H1 (cell line): ENCODE measurements around the gene PIK3R3. TPM values are rescaled to one million over a fixed set of nuclear protein-coding genes. Genes with fewer than 3 reads are reported as not detected.

Experiments used
- CTCF ChIA-PET: fragments of 300-600 bp; sonication (Branson Sonifier 250); formaldehyde crosslinking; loops from one replicate; lab custom pipeline; 2021; ENCODE audit not compliant: partially characterized antibody; lab: Charles Lee
- POLR2A ChIA-PET: fragments of 300-600 bp; sonication (Branson Sonifier 250); formaldehyde crosslinking; loops from one replicate; lab custom pipeline; 2021; ENCODE audit warnings: inconsistent platforms; ENCODE audit not compliant: partially characterized antibody; lab: Charles Lee
- DNase-seq, 2 experiments: peaks; one replicate each; pipeline versions ENCODE4 v3.0.0 to v3.0.0-alpha.2; 2010 to 2022; ENCODE audit warnings: low spot score in 2 of 2, low read depth in 1 of 2, mixed read lengths in 1 of 2
- FAIRE-seq: peaks from 2 replicates; lab custom pipeline; 2011; peaks lifted over from hg19 to GRCh38; lab: Jason Lieb, UNC
- H2AFZ ChIP-seq: 2 replicates; pipeline ENCODE4 v1.8.1; 2012; ENCODE audit warnings: low read length, inconsistent platforms
- H2AK5ac ChIP-seq: 2 replicates; pipeline ENCODE4 v1.6.1; 2013; ENCODE audit warnings: low read depth, low read length
- H2BK120ac ChIP-seq: replicated peaks from 2 replicates; pipeline ENCODE3; 2013; ENCODE audit warnings: low read depth, low read length, inconsistent platforms
- H2BK12ac ChIP-seq: 2 replicates; pipeline ENCODE4 v1.6.1; 2013; ENCODE audit warnings: low read depth, low read length
- H2BK15ac ChIP-seq: 2 replicates; pipeline ENCODE4 v1.6.1; 2013; ENCODE audit warnings: low read length
- H2BK20ac ChIP-seq: 2 replicates; pipeline ENCODE4 v1.6.1; 2013; ENCODE audit warnings: low read length
- H2BK5ac ChIP-seq: 2 replicates; pipeline ENCODE4 v1.6.1; 2013; ENCODE audit warnings: low read depth, low read length
- H3K14ac ChIP-seq: 2 replicates; pipeline ENCODE4 v1.6.1; 2013; ENCODE audit warnings: inconsistent platforms; ENCODE audit not compliant: insufficient read length
- H3K18ac ChIP-seq: 2 replicates; pipeline ENCODE4 v1.6.1; 2013; ENCODE audit warnings: low read length; ENCODE audit errors: extremely low read depth
- H3K23ac ChIP-seq: 2 replicates; pipeline ENCODE4 v1.6.1; 2013; ENCODE audit warnings: inconsistent platforms; ENCODE audit not compliant: insufficient read length
- H3K23me2 ChIP-seq: 2 replicates; pipeline ENCODE4 v1.6.1; 2013; ENCODE audit warnings: low read depth, low read length
- H3K27ac ChIP-seq: 2 replicates; pipeline ENCODE4 v1.6.1; 2011; ENCODE audit warnings: low read depth, low read length, inconsistent platforms
- H3K27me3 ChIP-seq, 4 experiments: replicated peaks in 1 of 4; 1 replicate in 1 of 4; 2 replicates in 3 of 4; pipeline versions ENCODE4 v1.6.1 to v1.8.1; 2011 to 2013; ENCODE audit warnings: low read length in 3 of 4, mild to moderate bottlenecking in 3 of 4, inconsistent platforms in 2 of 4, mixed read lengths in 2 of 4, moderate library complexity in 1 of 4; ENCODE audit not compliant: control insufficient read depth in 3 of 4, insufficient read depth in 3 of 4; ENCODE audit errors: extremely low read depth in 1 of 4
- H3K36me3 ChIP-seq, 4 experiments: 2 replicates each; pipeline versions ENCODE4 v1.6.1 to v1.8.1; 2011 to 2013; ENCODE audit warnings: mild to moderate bottlenecking in 4 of 4, low read length in 3 of 4, moderate library complexity in 2 of 4, control low read depth in 1 of 4, inconsistent platforms in 1 of 4; ENCODE audit not compliant: insufficient read depth in 4 of 4, control insufficient read depth in 2 of 4
- H3K4ac ChIP-seq: replicated peaks from 2 replicates; pipeline ENCODE3; 2013; ENCODE audit warnings: low read length, low read depth, mixed read lengths, inconsistent platforms; ENCODE audit not compliant: insufficient read length
- H3K4me1 ChIP-seq, 4 experiments: replicated peaks in 1 of 4; 1 replicate in 1 of 4; 2 replicates in 3 of 4; pipeline versions ENCODE4 v1.6.1 to v1.8.1; 2011 to 2013; ENCODE audit warnings: low read length in 3 of 4, inconsistent platforms in 2 of 4, mixed read lengths in 1 of 4; ENCODE audit not compliant: insufficient read depth in 4 of 4, control insufficient read depth in 3 of 4
- H3K4me2 ChIP-seq, 2 experiments: 2 replicates each; pipeline versions ENCODE4 v1.6.1 to v1.8.1; 2011 to 2013; ENCODE audit warnings: low read depth in 2 of 2, low read length in 2 of 2, control low read depth in 1 of 2, inconsistent platforms in 1 of 2, mild to moderate bottlenecking in 1 of 2; ENCODE audit not compliant: insufficient read depth in 1 of 2
- H3K4me3 ChIP-seq, 4 experiments: fragments of 200-600, 300-600 bp in 1 of 4; sonication (generic), shearing (Covaris generic), sonication (Bioruptor Twin) in 1 of 4; 2 replicates each; pipeline versions ENCODE4 v1.5.1 to v1.8.1; 2011 to 2016; ENCODE audit warnings: low read length in 4 of 4, low read depth in 3 of 4, control low read depth in 2 of 4, inconsistent platforms in 2 of 4, mild to moderate bottlenecking in 2 of 4, mixed read lengths in 1 of 4, moderate library complexity in 1 of 4; ENCODE audit not compliant: insufficient read depth in 2 of 4; ENCODE audit errors: extremely low read depth in 1 of 4
- H3K56ac ChIP-seq: replicated peaks from 2 replicates; pipeline ENCODE3; 2013; ENCODE audit warnings: low read depth, mild to moderate bottlenecking, mixed read lengths, low read length, inconsistent platforms; ENCODE audit not compliant: insufficient read length
- H3K79me1 ChIP-seq: 2 replicates; pipeline ENCODE4 v1.6.1; 2013; ENCODE audit warnings: low read depth, low read length, control low read depth
- H3K79me2 ChIP-seq, 2 experiments: 2 replicates each; pipeline versions ENCODE4 v1.6.1 to v1.8.1; 2012 to 2013; ENCODE audit warnings: low read length in 2 of 2, mild to moderate bottlenecking in 2 of 2, inconsistent platforms in 1 of 2; ENCODE audit not compliant: insufficient read depth in 2 of 2, control insufficient read depth in 1 of 2
- H3K9ac ChIP-seq, 4 experiments: replicated peaks in 1 of 4; 1 replicate in 1 of 4; 2 replicates in 3 of 4; pipeline versions ENCODE4 v1.6.1 to v1.8.1; 2011 to 2013; ENCODE audit warnings: low read depth in 3 of 4, low read length in 3 of 4, control low read depth in 2 of 4, mild to moderate bottlenecking in 2 of 4, moderate library complexity in 2 of 4, inconsistent platforms in 1 of 4; ENCODE audit errors: extremely low read depth in 1 of 4
- H3K9me3 ChIP-seq, 2 experiments: 2 replicates each; pipeline versions ENCODE4 v1.6.1 to v1.8.1; 2012 to 2013; ENCODE audit warnings: mild to moderate bottlenecking in 2 of 2, moderate library complexity in 2 of 2, control low read depth in 1 of 2, inconsistent platforms in 1 of 2, low read depth in 1 of 2, low read length in 1 of 2, mixed read lengths in 1 of 2; ENCODE audit not compliant: insufficient read depth in 2 of 2
- H4K20me1 ChIP-seq, 2 experiments: replicated peaks in 1 of 2; 2 replicates each; pipeline versions ENCODE3 to v1.8.1; 2011 to 2013; ENCODE audit warnings: inconsistent platforms in 2 of 2, low read length in 2 of 2, mild to moderate bottlenecking in 1 of 2; ENCODE audit not compliant: insufficient read depth in 2 of 2, control insufficient read depth in 1 of 2
- H4K5ac ChIP-seq: 2 replicates; pipeline ENCODE4 v1.6.1; 2013; ENCODE audit warnings: low read length, low read depth, mixed read lengths, inconsistent platforms; ENCODE audit not compliant: insufficient read length
- H4K8ac ChIP-seq: 2 replicates; pipeline ENCODE4 v1.8.0; 2013; ENCODE audit warnings: mild to moderate bottlenecking, moderate library complexity, low read length, inconsistent platforms; ENCODE audit not compliant: insufficient read depth; ENCODE audit errors: extremely low read depth
- H4K91ac ChIP-seq: replicated peaks from 2 replicates; pipeline ENCODE3; 2013; ENCODE audit warnings: low read length, mixed read lengths, inconsistent platforms; ENCODE audit not compliant: insufficient read length
- CEBPB ChIP-seq: IDR thresholded peaks from 2 replicates; pipeline ENCODE4 v1.6.1; 2012; ENCODE audit warnings: low read depth, low read length
- KDM5A ChIP-seq: fragments of 200-600 bp; IDR thresholded peaks from 2 replicates; pipeline ENCODE4 v1.7.1; 2012; ENCODE audit warnings: mild to moderate bottlenecking, low read length, inconsistent platforms, mixed read lengths
- WGBS, 2 experiments: shearing (Covaris generic) in 1 of 2; methylation state at CpG; one replicate each; pipeline versions ENCODE4 v1.1.6 to v1.1.7; 2013 to 2015; ENCODE audit warnings: low lambda C conversion rate in 2 of 2, mixed read lengths in 2 of 2, inconsistent platforms in 1 of 2, low coverage in 1 of 2, missing lambda C conversion rate in 1 of 2; ENCODE audit not compliant: insufficient replicate concordance in 2 of 2, insufficient coverage in 1 of 2, insufficient read length in 1 of 2; ENCODE audit errors: extremely low coverage in 1 of 2, missing lambda C conversion rate in 1 of 2; 5-methylcytosine and 5-hydroxymethylcytosine counted together
- polyA plus RNA-seq, 7 experiments: library from polyadenylated mRNA; depleted of rRNA in 3 of 7; stranded (reverse) in 5 of 7; unstranded in 2 of 7; fragments of >200 nt in 5 of 7; fragments of 200-250 nt in 2 of 7; gene quantifications; 1 replicate in 5 of 7; 2 replicates in 1 of 7; 4 replicates in 1 of 7; pipeline versions ENCODE4 v1.2.1 to v1.2.3, GENCODE V29; 2011 to 2013; ENCODE audit warnings: missing spikeins in 2 of 7, mixed read lengths in 2 of 7
- total RNA-seq: library from RNA; stranded (reverse); fragmentation: NEBNext Ultra II Directional; extraction: Animal tissue kit (Norgen Biotek cat#: 25700); gene quantifications from 2 replicates; pipeline ENCODE4 v1.2.1, GENCODE V29; 2021

PIK3R3 gene
- total and polyA plus RNA-seq, 2 of the 8 experiments (the other 6 are each of a cell fraction or from before 2014, with no cell fraction given): 5.3 to 13.6 TPM

GRCh38 chr1:46019348-46019747 is 113.1 kb downstream of the PIK3R3 start:
- Histone ChIP-seq H3K14ac (no peak overlapping the region), H3K79me2 (no peaks in the 10 kb centered on the region), H4K8ac (no peak overlapping the region), H3K36me3 (peaks cover 7 to 30% (median 22%) of the 10 kb centered on the region in 4 experiments; a peak in 6 of 8 replicates), H4K20me1 (no peaks in the 10 kb centered on the region), H3K79me1 (no peaks in the 10 kb centered on the region), H3K27me3 (no peaks in the 10 kb centered on the region), H3K4ac (no peak overlapping the region), H3K4me3 (no peak overlapping the region), H2BK5ac (no peak overlapping the region), H2BK12ac (no peak overlapping the region), H2BK15ac (no peak overlapping the region), H3K18ac (no peak overlapping the region), H2AFZ (no peak overlapping the region), H2AK5ac (no peak overlapping the region), H3K56ac (no peak overlapping the region), H3K27ac (0 out of 2 replicates have a peak overlapping the region, but pooled peaks have one; percentile 21), H4K91ac (no peak overlapping the region), H3K23ac (no peak overlapping the region), H2BK20ac (no peak overlapping the region), H3K9ac (no peak overlapping the region), H3K23me2 (no peaks in the 10 kb centered on the region), H4K5ac (no peak overlapping the region), H3K9me3 (peaks cover 0 to 2% of the 10 kb centered on the region in 2 experiments; a peak in 3 of 4 replicates), H2BK120ac (no peak overlapping the region), H3K4me2 (no peak overlapping the region), H3K4me1 (peaks cover 0 to 4% (median 2%) of the 10 kb centered on the region in 4 experiments; a peak in 5 of 7 replicates)
- no peak for FAIRE-seq
- POLR2A ChIA-PET: no interaction called here
- CTCF ChIA-PET: interaction anchor here (0.5 to 1.1 kb wide), 3 partner anchors 10 to 137 kb away, joined by 3 read pairs; no protein-coding TSS in a partner anchor
- WGBS, 2 experiments: 85% methylated on average over 7 of the region's 7 CpGs; no CpG with 5 or more reads in 1 of the 2 experiments
- DNase-seq: no peak
- no peak for TF ChIP-seq KDM5A
- peak; percentile 40; the same call in 1 of the 2 replicates for TF ChIP-seq CEBPB
